Gastrocnemius medialis (tissue), 4 donors: Measurements from ENCODE around the gene GRIA4. TPM values are rescaled to one million over a fixed set of nuclear protein-coding genes. Genes with fewer than 3 reads are reported as not detected.

Experiments
- ATAC-seq, 2 donors: fragments of 150-250 bp; one replicate each; pipeline ENCODE4 v1.9.1; 2016
- DNase-seq, 2 donors: peaks; one replicate each; pipeline ENCODE4 v3.0.0-alpha.2; 2019
- H3K27ac ChIP-seq, 4 donors: fragments of 200-600 bp; sonication (generic); 1 replicate in 1 of 4; 2 replicates in 3 of 4; pipeline ENCODE4 v1.5.1; 2016 to 2018; ENCODE audit warnings: mild to moderate bottlenecking in 2 of 4, moderate library complexity in 1 of 4
- H3K27me3 ChIP-seq, 3 donors: fragments of 200-600 bp; sonication (generic) in 2 of 3; 1 replicate in 1 of 3; 2 replicates in 2 of 3; pipeline versions ENCODE4 v1.5.1 to v1.6.0; 2016 to 2019; ENCODE audit warnings: mild to moderate bottlenecking in 1 of 3, moderate library complexity in 1 of 3
- H3K36me3 ChIP-seq, 2 donors: fragments of 200-600 bp; sonication (generic) in 1 of 2; one replicate each; pipeline ENCODE4 v1.5.1; 2017 to 2018
- H3K4me1 ChIP-seq, 2 donors: fragments of 200-600 bp; sonication (generic) in 1 of 2; one replicate each; pipeline ENCODE4 v1.5.1; 2016 to 2017; ENCODE audit warnings: mild to moderate bottlenecking in 2 of 2
- H3K4me3 ChIP-seq, 4 donors: fragments of 200-600 bp; sonication (generic) in 3 of 4; 1 replicate in 1 of 4; 2 replicates in 3 of 4; pipeline ENCODE4 v1.5.1; 2016 to 2019; ENCODE audit warnings: mild to moderate bottlenecking in 2 of 4
- H3K9me3 ChIP-seq, 3 donors: fragments of 200-600 bp; sonication (generic) in 2 of 3; 1 replicate in 1 of 3; 2 replicates in 2 of 3; pipeline ENCODE4 v1.5.1; 2016 to 2019
- POLR2A ChIP-seq, 2 donors: fragments of 450-650 bp; IDR thresholded peaks; one replicate each; pipeline ENCODE4 v1.6.1; 2017; ENCODE audit warnings: antibody characterized with exemption in 2 of 2, mild to moderate bottlenecking in 2 of 2, moderate library complexity in 2 of 2
- in situ Hi-C, 4 donors: fragments of 200-750 bp; cut with MboI; loops; one replicate each; pipeline versions ENCODE4 v1.15.0 to v1.8.0; 2017; ENCODE audit warnings: low sequenced_read_pairs in 4 of 4
- intact Hi-C: fragments of 100-400 bp; cut with DNase I; formaldehyde crosslinking; loops from one replicate; pipeline ENCODE4 v1.15.1; 2023; ENCODE audit warnings: low total_unique reads
- total RNA-seq, 4 donors: library from RNA; depleted of rRNA; stranded (reverse); fragments of >200 nt; gene quantifications; one replicate each; pipeline versions ENCODE4 v1.1.0 to v1.2.3, GENCODE V29; 2016
- TF ChIP-seq, protein P1 (sequence below), 5 experiments: fragments of 450-650 bp in 3 of 5; fragments of 200-600 bp in 2 of 5; sonication (generic) in 2 of 5; IDR thresholded peaks in 4 of 5; conservative IDR thresholded peaks in 1 of 5; 1 replicate in 4 of 5; 2 replicates in 1 of 5; pipeline ENCODE4 v1.5.1; 2016 to 2019; ENCODE audit warnings: antibody characterized with exemption in 5 of 5, mild to moderate bottlenecking in 3 of 5, moderate library complexity in 3 of 5

GRIA4 gene
- total RNA-seq, 4 donors from 2014 or later, result not detected

DNA sequence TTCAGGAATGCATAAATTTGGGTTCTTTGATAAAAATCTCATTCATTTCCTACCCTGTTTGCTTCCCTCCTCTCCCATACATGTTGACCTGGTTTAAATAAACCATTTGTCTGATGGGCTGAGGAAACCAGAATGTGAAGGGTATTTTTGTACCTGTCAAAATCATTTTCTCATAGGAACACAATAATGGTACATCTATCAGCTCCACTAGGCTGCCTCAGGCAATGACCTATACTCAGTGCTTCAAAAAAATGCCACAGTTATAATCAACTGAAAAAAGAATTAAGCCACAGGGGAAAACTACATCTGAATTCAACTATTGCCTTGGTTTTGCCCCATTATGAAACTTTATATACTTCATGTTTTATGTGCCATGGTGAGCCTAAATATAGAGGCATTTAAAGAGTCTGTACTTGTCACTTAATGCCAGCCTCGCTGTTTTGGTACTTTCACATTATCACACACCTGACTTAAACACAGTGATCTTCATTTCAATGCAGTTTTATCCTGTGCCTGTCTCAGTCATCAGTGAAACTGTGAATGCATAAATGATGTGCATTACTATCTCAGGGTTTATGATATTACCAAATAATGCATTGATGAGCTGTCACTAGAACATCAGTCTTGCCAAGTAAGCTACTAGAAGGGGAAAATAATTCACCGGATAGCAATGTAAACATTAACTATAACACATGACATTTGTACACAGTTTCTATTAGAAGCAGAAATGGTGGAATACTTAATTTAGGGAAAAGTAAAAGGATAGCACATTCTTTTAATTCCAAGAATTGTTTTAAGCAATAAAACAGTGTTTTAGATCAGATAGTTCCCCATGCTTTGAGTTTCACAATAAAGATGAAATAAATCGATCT, 319.4 kb downstream of the GRIA4 start:
- no peaks in the 10 kb centered on the region for H3K36me3 ChIP-seq
- no peak overlapping the region for H3K27ac ChIP-seq
- H3K4me1 ChIP-seq, result no peaks in the 10 kb centered on the region
- in situ Hi-C loops, result no loop called here
- intact Hi-C loops, result no loop called here
- no peak overlapping the region for H3K4me3 ChIP-seq
- TF ChIP-seq POLR2A (IDR thresholded peaks at IDR 0.05), result no peak
- TF ChIP-seq, protein P1, sequence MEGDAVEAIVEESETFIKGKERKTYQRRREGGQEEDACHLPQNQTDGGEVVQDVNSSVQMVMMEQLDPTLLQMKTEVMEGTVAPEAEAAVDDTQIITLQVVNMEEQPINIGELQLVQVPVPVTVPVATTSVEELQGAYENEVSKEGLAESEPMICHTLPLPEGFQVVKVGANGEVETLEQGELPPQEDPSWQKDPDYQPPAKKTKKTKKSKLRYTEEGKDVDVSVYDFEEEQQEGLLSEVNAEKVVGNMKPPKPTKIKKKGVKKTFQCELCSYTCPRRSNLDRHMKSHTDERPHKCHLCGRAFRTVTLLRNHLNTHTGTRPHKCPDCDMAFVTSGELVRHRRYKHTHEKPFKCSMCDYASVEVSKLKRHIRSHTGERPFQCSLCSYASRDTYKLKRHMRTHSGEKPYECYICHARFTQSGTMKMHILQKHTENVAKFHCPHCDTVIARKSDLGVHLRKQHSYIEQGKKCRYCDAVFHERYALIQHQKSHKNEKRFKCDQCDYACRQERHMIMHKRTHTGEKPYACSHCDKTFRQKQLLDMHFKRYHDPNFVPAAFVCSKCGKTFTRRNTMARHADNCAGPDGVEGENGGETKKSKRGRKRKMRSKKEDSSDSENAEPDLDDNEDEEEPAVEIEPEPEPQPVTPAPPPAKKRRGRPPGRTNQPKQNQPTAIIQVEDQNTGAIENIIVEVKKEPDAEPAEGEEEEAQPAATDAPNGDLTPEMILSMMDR (IDR thresholded peaks at IDR 0.05 in 4 of 5, conservative IDR thresholded peaks at IDR 0.05 in 1 of 5), result no peak
- no peaks in the 10 kb centered on the region for H3K27me3 ChIP-seq
- DNase-seq, result no peak
- no peaks in the 10 kb centered on the region for H3K9me3 ChIP-seq
- no peak for ATAC-seq

DNA sequence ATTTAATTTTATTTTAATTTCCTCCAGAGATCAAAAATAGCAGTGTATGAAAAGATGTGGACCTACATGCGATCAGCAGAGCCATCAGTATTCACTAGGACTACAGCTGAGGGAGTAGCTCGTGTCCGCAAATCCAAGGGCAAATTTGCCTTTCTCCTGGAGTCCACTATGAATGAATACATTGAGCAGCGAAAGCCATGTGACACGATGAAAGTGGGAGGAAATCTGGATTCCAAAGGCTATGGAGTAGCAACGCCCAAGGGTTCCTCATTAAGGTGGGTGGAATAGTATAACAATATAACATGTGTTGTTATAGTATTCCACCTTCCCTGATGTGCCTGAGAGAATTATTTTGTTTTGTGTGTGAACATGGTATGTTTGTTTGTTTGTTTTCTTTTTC, 323.8 kb downstream of the GRIA4 start:
- no peak for ATAC-seq
- intact Hi-C loops, result no loop called here
- no peak overlapping the region for H3K4me3 ChIP-seq
- in situ Hi-C loops, result no loop called here
- H3K27ac ChIP-seq, result no peak overlapping the region
- TF ChIP-seq, protein P1 (IDR thresholded peaks at IDR 0.05 in 4 of 5, conservative IDR thresholded peaks at IDR 0.05 in 1 of 5), result no peak
- no peak for DNase-seq
- H3K4me1 ChIP-seq, result no peaks in the 10 kb centered on the region
- no peaks in the 10 kb centered on the region for H3K9me3 ChIP-seq
- H3K36me3 ChIP-seq, result no peaks in the 10 kb centered on the region
- H3K27me3 ChIP-seq, result no peaks in the 10 kb centered on the region

DNA sequence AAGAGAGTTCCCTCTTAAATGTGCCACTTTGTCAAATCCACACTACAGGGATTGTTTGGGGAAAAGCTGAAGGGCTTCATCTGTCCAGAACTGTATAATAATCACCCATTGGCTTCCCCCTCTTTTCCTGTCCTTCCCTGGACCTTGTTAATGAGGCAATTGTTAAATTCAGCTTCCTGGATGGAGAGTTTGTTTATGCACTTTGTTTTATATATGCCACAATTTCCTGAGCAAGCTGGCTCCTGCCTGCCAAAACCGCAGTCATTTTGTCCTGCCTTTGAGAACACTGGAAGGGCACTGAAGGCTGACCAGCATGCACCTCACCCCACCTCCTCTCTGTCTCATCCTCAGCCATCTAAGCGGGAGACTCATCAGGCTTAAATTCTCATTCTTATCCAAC, 325.9 kb downstream of the GRIA4 start:
- no peak overlapping the region for H3K27ac ChIP-seq
- no peaks in the 10 kb centered on the region for H3K4me1 ChIP-seq
- no peaks in the 10 kb centered on the region for H3K9me3 ChIP-seq
- no peak for ATAC-seq
- no peak for TF ChIP-seq POLR2A (IDR thresholded peaks at IDR 0.05)
- TF ChIP-seq, protein P1 (IDR thresholded peaks at IDR 0.05 in 4 of 5, conservative IDR thresholded peaks at IDR 0.05 in 1 of 5), result no peak
- no peak overlapping the region for H3K4me3 ChIP-seq
- H3K36me3 ChIP-seq, result no peaks in the 10 kb centered on the region
- DNase-seq, result no peak
- intact Hi-C loops, result no loop called here
- in situ Hi-C loops, result no loop called here
- H3K27me3 ChIP-seq, result no peaks in the 10 kb centered on the region

DNA sequence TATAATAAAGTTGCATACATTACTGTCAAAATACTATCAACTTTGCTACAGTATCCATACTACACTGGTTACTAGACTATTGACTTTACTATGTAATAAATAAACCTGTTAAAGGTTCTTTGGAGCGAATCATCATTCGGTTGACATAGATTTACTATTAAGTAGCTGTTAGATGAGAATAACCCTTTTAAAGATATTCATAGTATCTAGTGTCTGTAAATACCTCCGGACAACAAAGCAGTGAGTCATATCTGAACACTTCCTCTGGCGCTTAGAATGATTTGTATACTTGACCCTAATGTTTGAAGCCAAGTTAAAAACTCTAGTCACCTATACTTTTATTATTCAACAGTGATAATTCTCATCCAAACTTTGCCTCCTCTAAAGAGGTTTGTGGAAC, 327.5 kb downstream of the GRIA4 start:
- Histone ChIP-seq H3K27me3 (no peaks in the 10 kb centered on the region), H3K4me1 (no peaks in the 10 kb centered on the region), H3K9me3 (no peaks in the 10 kb centered on the region), H3K36me3 (no peaks in the 10 kb centered on the region), H3K27ac (no peak overlapping the region), H3K4me3 (no peak overlapping the region)
- TF ChIP-seq, protein P1 (IDR thresholded peaks at IDR 0.05 in 4 of 5, conservative IDR thresholded peaks at IDR 0.05 in 1 of 5), result no peak
- no peak for TF ChIP-seq POLR2A (IDR thresholded peaks at IDR 0.05)
- intact Hi-C loops (no loop called here), in situ Hi-C loops (no loop called here)
- ATAC-seq (no peak), DNase-seq (no peak)
